ENCODE data around the gene TAMM41.

DNA sequence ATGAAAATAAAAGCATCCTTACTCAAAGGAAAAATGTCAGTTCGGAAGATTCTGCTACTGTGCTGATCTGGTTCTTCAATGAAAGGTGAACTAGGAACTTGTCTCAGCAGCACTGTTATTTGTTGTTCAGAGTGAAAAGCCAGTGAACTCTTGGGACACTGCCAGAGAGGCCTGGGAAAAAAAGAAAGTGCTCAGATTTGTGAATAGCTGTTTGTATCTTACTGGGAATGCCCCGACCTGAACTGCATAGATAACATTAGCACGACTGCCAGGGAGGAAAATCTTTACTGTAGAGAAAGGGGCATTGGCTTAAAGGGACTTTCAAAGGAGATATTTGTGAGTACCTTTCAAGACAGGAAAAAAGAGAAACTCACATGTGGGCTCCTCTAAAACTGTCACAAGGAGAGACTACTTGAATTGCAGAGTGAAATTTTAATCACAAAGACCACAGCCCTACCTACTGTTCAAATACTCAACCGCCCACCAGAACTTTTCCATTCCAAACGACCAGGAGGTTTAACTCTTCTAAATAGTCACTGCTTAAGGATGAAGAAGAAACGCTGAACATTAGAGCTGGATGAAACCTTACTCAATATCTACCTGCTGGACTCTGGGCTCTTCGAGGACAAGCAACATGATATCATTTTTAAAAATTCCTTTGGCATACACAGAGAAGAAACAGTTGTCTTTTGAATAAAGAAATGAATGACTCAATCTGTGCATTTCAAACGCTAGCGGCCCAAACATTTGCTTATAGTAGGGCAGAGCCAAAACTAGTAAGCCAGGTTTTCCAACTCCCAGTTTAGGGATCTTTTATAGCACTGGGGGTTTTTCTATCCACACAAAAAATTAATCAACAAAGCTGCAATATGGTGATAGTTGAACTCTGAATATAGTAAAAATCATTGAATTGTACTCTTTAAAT, 13.4 kb downstream of the TAMM41 start:
- TF ChIP-seq, protein P1, sequence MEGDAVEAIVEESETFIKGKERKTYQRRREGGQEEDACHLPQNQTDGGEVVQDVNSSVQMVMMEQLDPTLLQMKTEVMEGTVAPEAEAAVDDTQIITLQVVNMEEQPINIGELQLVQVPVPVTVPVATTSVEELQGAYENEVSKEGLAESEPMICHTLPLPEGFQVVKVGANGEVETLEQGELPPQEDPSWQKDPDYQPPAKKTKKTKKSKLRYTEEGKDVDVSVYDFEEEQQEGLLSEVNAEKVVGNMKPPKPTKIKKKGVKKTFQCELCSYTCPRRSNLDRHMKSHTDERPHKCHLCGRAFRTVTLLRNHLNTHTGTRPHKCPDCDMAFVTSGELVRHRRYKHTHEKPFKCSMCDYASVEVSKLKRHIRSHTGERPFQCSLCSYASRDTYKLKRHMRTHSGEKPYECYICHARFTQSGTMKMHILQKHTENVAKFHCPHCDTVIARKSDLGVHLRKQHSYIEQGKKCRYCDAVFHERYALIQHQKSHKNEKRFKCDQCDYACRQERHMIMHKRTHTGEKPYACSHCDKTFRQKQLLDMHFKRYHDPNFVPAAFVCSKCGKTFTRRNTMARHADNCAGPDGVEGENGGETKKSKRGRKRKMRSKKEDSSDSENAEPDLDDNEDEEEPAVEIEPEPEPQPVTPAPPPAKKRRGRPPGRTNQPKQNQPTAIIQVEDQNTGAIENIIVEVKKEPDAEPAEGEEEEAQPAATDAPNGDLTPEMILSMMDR (IDR thresholded peaks at IDR 0.05) = no peak
- no peak for TF ChIP-seq POLR2A (IDR thresholded peaks at IDR 0.05)
